Esophagus squamous epithelium (tissue), 5 donors: Measurements from ENCODE around the gene TOX2. TPM values are rescaled to one million over a fixed set of nuclear protein-coding genes. Genes with fewer than 3 reads are reported as not detected.
"Not testable (repeated sequence)": the region's sequence is repeated elsewhere in the genome, so short reads cannot be mapped to it uniquely, and the experiment has no call there.

ENCODE experiments used
- DNase-seq: peaks from one replicate; lab custom pipeline; 2025; lab: John Stamatoyannopoulos, UW
- H3K27ac ChIP-seq, 4 donors: fragments of 200-600 bp; sonication (generic); one replicate each; pipeline ENCODE4 v1.5.1; 2016 to 2019; ENCODE audit warnings: mild to moderate bottlenecking in 1 of 4
- H3K27me3 ChIP-seq, 4 donors: fragments of 200-600 bp; sonication (generic); 1 replicate in 3 of 4; 2 replicates in 1 of 4; pipeline versions ENCODE4 v1.5.1 to v1.6.0; 2017 to 2021; ENCODE audit warnings: antibody characterized with exemption in 1 of 4
- H3K36me3 ChIP-seq, 3 donors: fragments of 200-600 bp; sonication (generic); one replicate each; pipeline ENCODE4 v1.5.1; 2016 to 2019
- H3K4me1 ChIP-seq, 3 donors: fragments of 200-600 bp; sonication (generic); one replicate each; pipeline ENCODE4 v1.5.1; 2017 to 2019
- H3K4me3 ChIP-seq, 4 donors: fragments of 200-600 bp; sonication (generic); 1 replicate in 3 of 4; 2 replicates in 1 of 4; pipeline ENCODE4 v1.5.1; 2016 to 2019; ENCODE audit warnings: mild to moderate bottlenecking in 2 of 4, moderate library complexity in 1 of 4
- H3K9me3 ChIP-seq, 3 donors: fragments of 200-600 bp; sonication (generic); one replicate each; pipeline ENCODE4 v1.5.1; 2016 to 2019
- POLR2A ChIP-seq, 4 donors: fragments of 450-650 bp; IDR thresholded peaks; one replicate each; pipeline ENCODE4 v1.6.1; 2017; ENCODE audit warnings: antibody characterized with exemption in 4 of 4, mild to moderate bottlenecking in 4 of 4, moderate library complexity in 3 of 4
- WGBS, 2 donors: methylation state at CpG; one replicate each; pipeline ENCODE4 v1.1.5; 2018; 5-methylcytosine and 5-hydroxymethylcytosine counted together
- intact Hi-C: fragments of 100-400 bp; cut with DNase I; formaldehyde crosslinking; loops from one replicate; pipeline ENCODE4 v1.15.0; 2022
- total RNA-seq, 4 donors: library from RNA; depleted of rRNA; stranded (reverse); fragments of >200 nt; gene quantifications; one replicate each; pipeline ENCODE4 v1.1.0, GENCODE V29; 2016
- TF ChIP-seq, protein P1 (sequence below), 6 experiments: fragments of 450-650 bp in 4 of 6; fragments of 200-600 bp in 2 of 6; sonication (generic) in 2 of 6; IDR thresholded peaks; one replicate each; pipeline ENCODE4 v1.5.1; 2016 to 2019; ENCODE audit warnings: antibody characterized with exemption in 6 of 6, mild to moderate bottlenecking in 4 of 6, moderate library complexity in 4 of 6
- donor health status: DM: yes; HTN: yes; CAD: no.

The TOX2 gene
- total RNA-seq, 4 donors from 2014 or later: 0.99 to 22.9 (median 3.1) TPM

- no peaks in the 10 kb centered on the region for H3K9me3 ChIP-seq
- H3K27ac ChIP-seq: no peak overlapping the region
- H3K4me3 ChIP-seq: no peak overlapping the region
- no peak for TF ChIP-seq POLR2A (IDR thresholded peaks at IDR 0.05)
- TF ChIP-seq, protein P1, sequence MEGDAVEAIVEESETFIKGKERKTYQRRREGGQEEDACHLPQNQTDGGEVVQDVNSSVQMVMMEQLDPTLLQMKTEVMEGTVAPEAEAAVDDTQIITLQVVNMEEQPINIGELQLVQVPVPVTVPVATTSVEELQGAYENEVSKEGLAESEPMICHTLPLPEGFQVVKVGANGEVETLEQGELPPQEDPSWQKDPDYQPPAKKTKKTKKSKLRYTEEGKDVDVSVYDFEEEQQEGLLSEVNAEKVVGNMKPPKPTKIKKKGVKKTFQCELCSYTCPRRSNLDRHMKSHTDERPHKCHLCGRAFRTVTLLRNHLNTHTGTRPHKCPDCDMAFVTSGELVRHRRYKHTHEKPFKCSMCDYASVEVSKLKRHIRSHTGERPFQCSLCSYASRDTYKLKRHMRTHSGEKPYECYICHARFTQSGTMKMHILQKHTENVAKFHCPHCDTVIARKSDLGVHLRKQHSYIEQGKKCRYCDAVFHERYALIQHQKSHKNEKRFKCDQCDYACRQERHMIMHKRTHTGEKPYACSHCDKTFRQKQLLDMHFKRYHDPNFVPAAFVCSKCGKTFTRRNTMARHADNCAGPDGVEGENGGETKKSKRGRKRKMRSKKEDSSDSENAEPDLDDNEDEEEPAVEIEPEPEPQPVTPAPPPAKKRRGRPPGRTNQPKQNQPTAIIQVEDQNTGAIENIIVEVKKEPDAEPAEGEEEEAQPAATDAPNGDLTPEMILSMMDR (IDR thresholded peaks at IDR 0.05): no peak
- no peak for DNase-seq
- peaks cover 0 to 14% (median 0%) of the 10 kb centered on the region in 4 donors for H3K27me3 ChIP-seq
- no peaks in the 10 kb centered on the region for H3K36me3 ChIP-seq
- WGBS, 2 donors: 20 to 35% methylated on average over 14 to 15 of the region's 15 CpGs
- intact Hi-C loops: no loop called here
- peaks cover 0 to 5% (median 0%) of the 10 kb centered on the region in 3 donors for H3K4me1 ChIP-seq
These were observed 124.0 kb downstream of the TOX2 start for GRCh38 chr20:44038681-44039123.

DNA sequence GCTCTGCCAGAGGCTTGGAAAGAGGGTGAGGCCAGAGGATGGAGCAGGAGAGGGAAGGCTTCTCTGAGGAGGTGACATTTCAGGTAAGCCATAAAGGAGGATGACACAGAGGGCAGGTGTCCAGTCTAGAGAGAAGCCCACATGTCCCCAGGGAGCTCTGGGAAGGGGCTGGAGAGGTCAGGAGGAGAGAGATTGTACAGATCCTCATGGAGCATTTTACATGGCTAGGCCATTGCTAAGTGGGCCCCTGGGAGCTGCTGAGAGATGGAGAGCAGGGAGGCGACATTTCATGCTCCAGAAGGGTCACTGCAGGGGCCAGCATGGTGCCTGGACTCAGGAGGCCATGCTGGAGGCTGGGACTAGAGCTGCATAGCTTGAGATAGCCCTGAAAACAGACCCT, 124.5 kb downstream of the TOX2 start:
- peaks cover 0 to 5% (median 0%) of the 10 kb centered on the region in 3 donors for H3K4me1 ChIP-seq
- no peak for DNase-seq
- 50% methylated on average over 1 of the region's 1 CpG; no CpG with 5 or more reads in 1 of the 2 donors for WGBS, 2 donors
- H3K36me3 ChIP-seq: no peaks in the 10 kb centered on the region
- TF ChIP-seq, protein P1 (IDR thresholded peaks at IDR 0.05): no peak
- TF ChIP-seq POLR2A (IDR thresholded peaks at IDR 0.05): no peak
- H3K27me3 ChIP-seq: peaks cover 0 to 14% (median 0%) of the 10 kb centered on the region in 4 donors
- intact Hi-C loops: no loop called here
- H3K9me3 ChIP-seq: no peaks in the 10 kb centered on the region
- no peak overlapping the region for H3K27ac ChIP-seq
- no peak overlapping the region for H3K4me3 ChIP-seq

GRCh38 chr20:44039741-44040140, 125.1 kb downstream of the TOX2 start:
- peaks cover 0 to 14% (median 0%) of the 10 kb centered on the region in 4 donors for H3K27me3 ChIP-seq

DNA sequence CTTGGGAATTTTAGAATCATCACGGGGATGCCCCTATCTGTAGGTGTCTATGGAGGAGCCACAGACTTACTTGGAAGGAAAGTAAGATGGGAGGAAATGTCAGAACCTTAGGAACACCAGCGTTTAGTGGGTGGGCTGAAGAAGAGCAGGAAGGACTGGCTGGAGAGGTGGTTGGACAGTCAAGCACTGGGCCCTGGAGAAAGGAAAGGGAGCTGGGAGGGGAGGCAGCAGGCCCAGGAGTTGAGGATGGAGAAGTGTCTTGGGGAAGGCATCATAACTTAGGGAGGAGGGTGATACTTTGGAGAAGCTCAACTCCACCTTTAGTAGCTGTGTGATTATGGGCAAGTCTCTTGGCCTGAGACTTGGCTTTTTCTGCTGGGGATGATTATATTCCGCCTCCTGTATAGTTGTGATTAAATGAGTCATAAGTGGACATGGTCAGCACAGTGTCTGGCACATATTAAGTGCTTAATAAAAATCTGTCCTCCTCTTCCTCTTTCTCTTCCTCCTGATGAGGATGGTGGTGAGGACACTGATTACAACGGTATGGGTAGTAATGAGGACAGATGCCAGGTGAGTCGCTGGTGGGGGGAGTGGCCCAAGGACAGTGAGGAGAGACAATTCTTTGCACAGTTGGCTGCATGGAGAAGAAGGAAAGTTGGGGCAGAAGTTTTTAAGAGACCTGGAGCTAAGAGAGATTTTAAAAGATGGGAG, 125.7 kb downstream of the TOX2 start:
- intact Hi-C loops: no loop called here
- no peak overlapping the region for H3K4me3 ChIP-seq
- no peaks in the 10 kb centered on the region for H3K9me3 ChIP-seq
- DNase-seq: no peak
- H3K4me1 ChIP-seq: peaks cover 0 to 5% (median 0%) of the 10 kb centered on the region in 3 donors
- peaks cover 0 to 14% (median 0%) of the 10 kb centered on the region in 4 donors for H3K27me3 ChIP-seq
- H3K27ac ChIP-seq: no peak overlapping the region
- whole genome bisulfite sequencing, 2 donors: 67 to 76% methylated on average over 5 of the region's 5 CpGs
- no peak for TF ChIP-seq POLR2A (IDR thresholded peaks at IDR 0.05)
- TF ChIP-seq, protein P1 (IDR thresholded peaks at IDR 0.05): no peak
- H3K36me3 ChIP-seq: no peaks in the 10 kb centered on the region

More at GRCh38 chr20:44039741-44040140, 125.1 kb downstream of the TOX2 start:
- no peaks in the 10 kb centered on the region for H3K36me3 ChIP-seq
- 80 to 89% methylated on average over 4 to 8 of the region's 10 CpGs for WGBS, 2 donors
- H3K4me3 ChIP-seq: no peak overlapping the region
- no peak overlapping the region for H3K27ac ChIP-seq
- no peak for DNase-seq
- no peaks in the 10 kb centered on the region for H3K9me3 ChIP-seq
- H3K4me1 ChIP-seq: peaks cover 0 to 5% (median 0%) of the 10 kb centered on the region in 3 donors
- TF ChIP-seq POLR2A (IDR thresholded peaks at IDR 0.05): no peak
- TF ChIP-seq, protein P1 (IDR thresholded peaks at IDR 0.05): no peak
- intact Hi-C loops: no loop called here

DNA sequence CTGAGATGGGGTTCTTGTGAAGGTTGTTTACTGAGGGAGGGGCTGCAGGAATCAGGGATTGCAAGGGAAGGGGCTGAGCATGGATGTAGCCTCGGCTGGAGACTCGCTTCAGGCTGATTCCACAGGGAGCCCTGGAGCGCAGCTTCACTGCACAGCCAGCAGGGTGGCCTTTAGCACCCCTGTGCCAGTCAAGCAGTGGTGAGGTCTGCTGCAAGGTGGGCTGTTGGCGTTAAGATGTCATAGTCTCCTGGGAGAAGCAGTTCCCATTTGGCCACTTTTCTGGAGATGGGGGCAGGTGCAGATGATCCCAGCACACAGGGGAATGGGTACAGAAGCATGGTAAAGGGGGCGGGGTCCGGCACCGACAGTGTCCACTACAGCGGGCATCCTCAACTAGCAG, 126.3 kb downstream of the TOX2 start:
- no peaks in the 10 kb centered on the region for H3K9me3 ChIP-seq

DNA sequence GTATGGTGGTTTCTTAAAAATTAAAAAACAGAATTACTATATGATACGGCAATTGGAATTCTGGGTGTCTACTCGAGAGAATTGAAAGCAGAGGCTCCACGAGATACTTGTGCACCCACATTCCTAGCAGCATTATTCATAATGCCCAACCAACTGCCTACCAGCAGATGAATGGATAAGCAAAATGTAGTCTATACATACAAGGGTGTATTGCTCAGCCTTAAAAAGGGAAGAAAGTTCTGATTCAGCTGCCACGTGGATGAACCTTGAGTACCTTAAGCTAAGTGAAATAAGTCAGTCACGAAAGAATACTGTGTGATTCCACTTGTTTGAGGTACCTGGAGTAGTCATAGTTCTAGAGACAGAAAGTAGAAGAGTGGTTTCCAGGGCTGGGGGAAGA, 130.1 kb downstream of the TOX2 start:
- H3K9me3 ChIP-seq, H3K27me3 ChIP-seq, H3K4me3 ChIP-seq, H3K4me1 ChIP-seq, H3K36me3 ChIP-seq, DNase-seq, intact Hi-C loops, H3K27ac ChIP-seq: not testable (repeated sequence)
- WGBS, 2 donors: 73% methylated on average over 5 of the region's 5 CpGs

More for the DNA sequence above, 126.3 kb downstream of the TOX2 start:
- H3K27ac ChIP-seq: no peak overlapping the region
- no peak for DNase-seq
- H3K4me3 ChIP-seq: no peak overlapping the region
- H3K4me1 ChIP-seq: peaks cover 0 to 5% (median 0%) of the 10 kb centered on the region in 3 donors
- no peaks in the 10 kb centered on the region for H3K36me3 ChIP-seq
- 83 to 90% methylated on average over 6 to 7 of the region's 8 CpGs for WGBS, 2 donors
- intact Hi-C loops: no loop called here
- no peak for TF ChIP-seq POLR2A (IDR thresholded peaks at IDR 0.05)
- TF ChIP-seq, protein P1 (IDR thresholded peaks at IDR 0.05): no peak
- peaks cover 0 to 14% (median 0%) of the 10 kb centered on the region in 4 donors for H3K27me3 ChIP-seq
